PC-9 (cell line): Measurements from ENCODE around the gene DOCK4. TPM values are rescaled to one million over a fixed set of nuclear protein-coding genes. Genes with fewer than 3 reads are reported as not detected.

Experiments used
- BruUV-seq: library from RNA; stranded (reverse); fragments of 400-500 nt; replicated peaks from 2 replicates; lab custom pipeline; 2021; lab: Mats Ljungman, UMichigan
- CTCF ChIA-PET: fragments of 300-600 bp; sonication (Branson Sonifier 250); formaldehyde crosslinking; loops from one replicate; lab custom pipeline; 2022; ENCODE audit warnings: antibody characterized with exemption; lab: Charles Lee
- POLR2A ChIA-PET: fragments of 300-600 bp; sonication (Branson Sonifier 250); formaldehyde crosslinking; loops from one replicate; lab custom pipeline; 2022; ENCODE audit warnings: antibody characterized with exemption; ENCODE audit not compliant: unreplicated experiment; lab: Charles Lee
- DNase-seq, 2 experiments: peaks; one replicate each; pipeline versions ENCODE4 v3.0.0 to v3.0.0-alpha.2; 2015 to 2022; ENCODE audit warnings: mixed read lengths in 1 of 2
- H2AFZ ChIP-seq: fragments of 200-600 bp; sonication (generic); 2 replicates; pipeline ENCODE4 v1.8.1; 2017; ENCODE audit warnings: antibody characterized with exemption
- H3F3A ChIP-seq: fragments of 200-600 bp; sonication (generic); 2 replicates; pipeline ENCODE4 v1.8.1; 2017; ENCODE audit warnings: antibody characterized with exemption, mild to moderate bottlenecking, low read depth; ENCODE audit not compliant: insufficient read depth
- H3K27ac ChIP-seq: fragments of 200-600 bp; sonication (generic); 2 replicates; pipeline ENCODE4 v1.6.1; 2016; ENCODE audit warnings: mixed run types
- H3K27me3 ChIP-seq: fragments of 200-600 bp; sonication (generic); 2 replicates; pipeline ENCODE4 v1.6.1; 2016; ENCODE audit warnings: low read depth, mixed run types; ENCODE audit not compliant: insufficient read depth
- H3K36me3 ChIP-seq: fragments of 200-600 bp; sonication (generic); 2 replicates; pipeline ENCODE4 v1.6.1; 2016; ENCODE audit warnings: low read depth, mixed run types
- H3K4me1 ChIP-seq: fragments of 200-600 bp; sonication (generic); replicated peaks from 2 replicates; pipeline ENCODE4 v1.6.1; 2016; ENCODE audit warnings: mixed run types; ENCODE audit not compliant: insufficient read depth
- H3K4me2 ChIP-seq: fragments of 200-600 bp; sonication (generic); 2 replicates; pipeline ENCODE4 v1.6.1; 2017; ENCODE audit warnings: mixed run types
- H3K4me3 ChIP-seq: fragments of 200-600 bp; sonication (generic); 2 replicates; pipeline ENCODE4 v1.6.1; 2016; ENCODE audit warnings: mixed run types
- H3K79me2 ChIP-seq: fragments of 200-600 bp; sonication (generic); 2 replicates; pipeline ENCODE4 v1.6.1; 2017; ENCODE audit warnings: low read depth, mixed run types
- H3K9me2 ChIP-seq: fragments of 200-600 bp; sonication (generic); 2 replicates; pipeline ENCODE4 v1.8.1; 2017; ENCODE audit warnings: mild to moderate bottlenecking; ENCODE audit not compliant: insufficient read depth
- H3K9me3 ChIP-seq: fragments of 200-600 bp; sonication (generic); 2 replicates; pipeline ENCODE4 v1.8.1; 2016; ENCODE audit warnings: low read depth; ENCODE audit not compliant: insufficient read depth
- H4K20me1 ChIP-seq: fragments of 200-600 bp; sonication (generic); 2 replicates; pipeline ENCODE4 v1.8.1; 2017; ENCODE audit not compliant: insufficient read depth
- EZH2 ChIP-seq: fragments of 200-600 bp; sonication (generic); IDR thresholded peaks from 2 replicates; pipeline ENCODE4 v1.8.0; 2017; ENCODE audit warnings: antibody characterized with exemption, low read depth
- intact Hi-C: fragments of 100-400 bp; cut with micrococcal nuclease; formaldehyde crosslinking; loops from one replicate; pipeline ENCODE4 v1.10.0; 2022; ENCODE audit not compliant: unreplicated experiment
- total RNA-seq: library from RNA; stranded (reverse); gene quantifications from 2 replicates; pipeline ENCODE4 v1.2.3, GENCODE V29; 2021
- TF ChIP-seq, protein P1 (sequence below): fragments of 200-600 bp; sonication (generic); conservative IDR thresholded peaks from 2 replicates; pipeline ENCODE4 v1.6.1; 2017; ENCODE audit warnings: mixed run types, antibody characterized with exemption, mild to moderate bottlenecking, moderate library complexity

Gene DOCK4
- total RNA-seq, 1 experiment from 2014 or later: 0.98 TPM

DNA sequence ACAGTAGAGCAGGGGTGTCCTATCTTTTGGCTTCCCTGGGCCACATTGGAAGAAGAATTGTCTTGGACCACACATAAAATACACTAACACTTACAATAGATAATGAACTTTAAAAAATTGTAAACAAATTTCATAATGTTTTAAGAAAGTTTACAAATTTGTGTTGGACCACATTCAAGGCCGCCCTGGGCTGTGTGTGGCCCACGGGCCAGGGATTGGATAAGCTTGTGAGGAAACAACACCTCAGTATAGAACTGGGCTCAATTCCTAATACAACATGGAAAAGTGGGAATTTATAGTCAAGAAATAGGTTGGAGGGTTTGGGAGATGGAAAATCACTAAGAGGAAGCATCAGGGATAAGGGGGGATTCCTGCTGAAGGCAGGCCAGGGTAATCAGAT lies 18.0 kb upstream of the DOCK4 start:
- Histone ChIP-seq H3K9me3 (no peaks in the 10 kb centered on the region), H2AFZ (no peak overlapping the region), H3K4me1 (no peaks in the 10 kb centered on the region), H3K27ac (no peak overlapping the region), H4K20me1 (no peaks in the 10 kb centered on the region; the same call in 1 of the 2 replicates), H3K4me3 (no peak overlapping the region), H3K4me2 (no peak overlapping the region), H3K9me2 (no peaks in the 10 kb centered on the region; the same call in 1 of the 2 replicates), H3K79me2 (0 out of 2 replicates have a peak, but pooled peaks cover 7% of the 10 kb centered on the region), H3K27me3 (no peaks in the 10 kb centered on the region), H3K36me3 (no peaks in the 10 kb centered on the region), H3F3A (no peaks in the 10 kb centered on the region; the same call in 1 of the 2 replicates)
- POLR2A ChIA-PET: no interaction called here
- no TSS peak for BruUV-seq
- TF ChIP-seq, protein P1, sequence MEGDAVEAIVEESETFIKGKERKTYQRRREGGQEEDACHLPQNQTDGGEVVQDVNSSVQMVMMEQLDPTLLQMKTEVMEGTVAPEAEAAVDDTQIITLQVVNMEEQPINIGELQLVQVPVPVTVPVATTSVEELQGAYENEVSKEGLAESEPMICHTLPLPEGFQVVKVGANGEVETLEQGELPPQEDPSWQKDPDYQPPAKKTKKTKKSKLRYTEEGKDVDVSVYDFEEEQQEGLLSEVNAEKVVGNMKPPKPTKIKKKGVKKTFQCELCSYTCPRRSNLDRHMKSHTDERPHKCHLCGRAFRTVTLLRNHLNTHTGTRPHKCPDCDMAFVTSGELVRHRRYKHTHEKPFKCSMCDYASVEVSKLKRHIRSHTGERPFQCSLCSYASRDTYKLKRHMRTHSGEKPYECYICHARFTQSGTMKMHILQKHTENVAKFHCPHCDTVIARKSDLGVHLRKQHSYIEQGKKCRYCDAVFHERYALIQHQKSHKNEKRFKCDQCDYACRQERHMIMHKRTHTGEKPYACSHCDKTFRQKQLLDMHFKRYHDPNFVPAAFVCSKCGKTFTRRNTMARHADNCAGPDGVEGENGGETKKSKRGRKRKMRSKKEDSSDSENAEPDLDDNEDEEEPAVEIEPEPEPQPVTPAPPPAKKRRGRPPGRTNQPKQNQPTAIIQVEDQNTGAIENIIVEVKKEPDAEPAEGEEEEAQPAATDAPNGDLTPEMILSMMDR: no peak
- no peak for TF ChIP-seq EZH2
- DNase-seq: no peak
- intact Hi-C loops: no loop called here
- CTCF ChIA-PET: no interaction called here

DNA sequence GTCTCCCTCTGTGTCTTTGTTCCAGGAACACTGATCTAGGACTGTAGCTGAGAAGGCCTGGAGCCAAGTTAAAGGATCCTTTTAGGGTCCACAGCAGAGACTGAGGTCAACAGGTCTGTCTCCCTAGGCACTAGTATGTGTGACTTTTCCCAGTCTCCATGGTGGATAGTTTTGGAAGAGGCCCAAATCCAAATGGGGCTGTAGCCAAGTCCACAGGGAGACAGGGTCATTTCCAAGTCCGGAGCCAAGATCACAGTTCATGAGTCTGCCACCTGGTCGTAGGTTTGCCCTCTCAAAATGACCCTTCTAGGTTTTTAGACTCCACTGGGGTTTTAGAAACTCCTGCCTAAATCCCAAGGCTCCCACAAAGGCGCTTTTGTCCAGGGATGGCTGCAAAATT lies 17.1 kb upstream of the DOCK4 start:
- H3F3A ChIP-seq: no peaks in the 10 kb centered on the region; the same call in 1 of the 2 replicates
- ChIA-PET CTCF (no interaction called here), POLR2A (no interaction called here)
- no peaks in the 10 kb centered on the region for H3K9me3 ChIP-seq
- H4K20me1 ChIP-seq: no peaks in the 10 kb centered on the region; the same call in 1 of the 2 replicates
- no peak for DNase-seq
- no peak overlapping the region for H2AFZ ChIP-seq
- TF ChIP-seq, protein P1: no peak
- no peak for TF ChIP-seq EZH2
- no peak overlapping the region for H3K27ac ChIP-seq
- 0 out of 2 replicates have a peak, but pooled peaks cover 13% of the 10 kb centered on the region for H3K79me2 ChIP-seq
- no peaks in the 10 kb centered on the region; the same call in 1 of the 2 replicates for H3K9me2 ChIP-seq
- H3K4me1 ChIP-seq: no peaks in the 10 kb centered on the region
- no peaks in the 10 kb centered on the region for H3K27me3 ChIP-seq
- intact Hi-C loops: no loop called here
- no TSS peak for BruUV-seq
- H3K4me2 ChIP-seq: no peak overlapping the region
- H3K4me3 ChIP-seq: no peak overlapping the region
- no peaks in the 10 kb centered on the region for H3K36me3 ChIP-seq

DNA sequence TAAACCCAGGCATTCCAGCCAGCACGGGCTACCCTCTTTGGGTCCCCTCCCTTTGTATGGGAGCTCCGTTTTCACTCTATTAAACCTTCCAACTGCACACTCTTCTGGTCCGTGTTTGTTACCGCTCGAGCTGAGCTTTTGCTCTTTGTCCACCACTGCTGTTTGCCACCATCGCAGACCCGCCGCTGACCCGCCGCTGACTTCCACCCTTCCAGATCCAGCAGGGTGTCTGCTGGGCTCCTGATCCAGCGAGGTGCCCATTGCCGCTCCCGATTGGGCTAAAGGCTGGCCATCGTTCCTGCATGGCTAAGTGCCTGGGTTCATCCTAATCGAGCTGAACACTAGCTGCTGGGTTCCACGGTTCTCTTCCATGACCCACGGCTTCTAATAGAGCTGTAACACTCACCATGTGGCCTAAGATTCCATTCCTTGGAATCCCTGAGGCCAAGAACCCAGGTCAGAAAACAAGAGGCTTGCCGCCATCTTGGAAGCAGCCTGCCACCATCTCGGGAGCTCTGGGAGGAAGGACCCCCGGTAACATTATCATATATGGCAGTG lies 14.8 kb upstream of the DOCK4 start:
- 0 out of 2 replicates have a peak, but pooled peaks cover 10% of the 10 kb centered on the region for H3K79me2 ChIP-seq
- no peaks in the 10 kb centered on the region; the same call in 1 of the 2 replicates for H3K9me2 ChIP-seq
- ChIA-PET CTCF (no interaction called here), POLR2A (no interaction called here)
- no peaks in the 10 kb centered on the region for H3K36me3 ChIP-seq
- H3K27me3 ChIP-seq: no peaks in the 10 kb centered on the region
- H3F3A ChIP-seq: no peaks in the 10 kb centered on the region
- no peaks in the 10 kb centered on the region for H3K9me3 ChIP-seq
- H3K27ac ChIP-seq: no peak overlapping the region
- H2AFZ ChIP-seq: no peak overlapping the region
- H3K4me1 ChIP-seq: no peaks in the 10 kb centered on the region
- no peak overlapping the region for H3K4me3 ChIP-seq
- H4K20me1 ChIP-seq: no peaks in the 10 kb centered on the region; the same call in 1 of the 2 replicates
- no peak overlapping the region for H3K4me2 ChIP-seq
- DNase-seq: no peak
- BruUV-seq: no TSS peak
- intact Hi-C loops: no loop called here
- TF ChIP-seq, protein P1: no peak
